Measurements from ENCODE around the gene PRDM15. TPM values are rescaled to one million over a fixed set of nuclear protein-coding genes. Genes with fewer than 3 reads are reported as not detected.
"Not testable (repeated sequence)": the region's sequence is repeated elsewhere in the genome, so short reads cannot be mapped to it uniquely, and the experiment has no call there.

The PRDM15 gene
- total RNA-seq, 2 donors from 2014 or later = 12.1 to 14.6 TPM

- H3K36me3 Mint-ChIP-seq (ENCODE audit: insufficient read depth in 2 of 2) = peaks cover 6 to 7% of the 10 kb centered on the region in 2 donors
- no peak overlapping the region for H3K27ac Mint-ChIP-seq
- DNase-seq = no peak
- H3K27me3 Mint-ChIP-seq (ENCODE audit: low read depth) = no peaks in the 10 kb centered on the region
- H3K4me3 Mint-ChIP-seq = no peak overlapping the region
- H3K4me1 Mint-ChIP-seq (ENCODE audit: low read depth) = no peaks in the 10 kb centered on the region
- peaks cover 0 to 6% of the 10 kb centered on the region in 2 donors for H3K9me3 Mint-ChIP-seq
- no peak for ATAC-seq (replicated peaks in 1 of 2)
Measured at GRCh38 chr21:41802684-41803083, 76.5 kb downstream of the PRDM15 start.

DNA sequence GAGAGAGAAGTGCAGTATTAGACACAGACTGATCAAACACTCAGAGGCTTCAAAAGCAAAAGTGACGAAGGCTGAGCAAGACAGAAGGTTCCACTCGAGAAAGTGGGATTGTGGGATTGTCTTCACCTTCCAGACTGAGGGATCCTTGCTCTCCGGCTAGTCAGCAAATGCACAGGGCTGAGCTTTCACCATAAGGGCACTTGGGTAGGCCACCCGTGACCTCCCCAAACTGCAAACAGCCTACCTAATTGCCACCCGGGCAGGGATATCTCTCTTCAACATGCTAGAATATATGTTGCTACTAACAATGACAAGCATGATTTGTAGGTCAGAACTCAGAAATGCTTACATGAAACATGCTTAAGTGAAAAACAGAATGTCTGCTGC is 77.0 kb downstream of the PRDM15 start:
- DNase-seq = no peak
- H3K27me3 Mint-ChIP-seq (ENCODE audit: low read depth) = no peaks in the 10 kb centered on the region
- H3K9me3 Mint-ChIP-seq = peaks cover 0 to 6% of the 10 kb centered on the region in 2 donors
- peaks cover 5 to 6% of the 10 kb centered on the region in 2 donors for H3K36me3 Mint-ChIP-seq (ENCODE audit: insufficient read depth in 2 of 2)
- ATAC-seq (replicated peaks in 1 of 2) = no peak
- H3K4me1 Mint-ChIP-seq (ENCODE audit: low read depth) = no peaks in the 10 kb centered on the region
- no peak overlapping the region for H3K4me3 Mint-ChIP-seq
- H3K27ac Mint-ChIP-seq = no peak overlapping the region

DNA sequence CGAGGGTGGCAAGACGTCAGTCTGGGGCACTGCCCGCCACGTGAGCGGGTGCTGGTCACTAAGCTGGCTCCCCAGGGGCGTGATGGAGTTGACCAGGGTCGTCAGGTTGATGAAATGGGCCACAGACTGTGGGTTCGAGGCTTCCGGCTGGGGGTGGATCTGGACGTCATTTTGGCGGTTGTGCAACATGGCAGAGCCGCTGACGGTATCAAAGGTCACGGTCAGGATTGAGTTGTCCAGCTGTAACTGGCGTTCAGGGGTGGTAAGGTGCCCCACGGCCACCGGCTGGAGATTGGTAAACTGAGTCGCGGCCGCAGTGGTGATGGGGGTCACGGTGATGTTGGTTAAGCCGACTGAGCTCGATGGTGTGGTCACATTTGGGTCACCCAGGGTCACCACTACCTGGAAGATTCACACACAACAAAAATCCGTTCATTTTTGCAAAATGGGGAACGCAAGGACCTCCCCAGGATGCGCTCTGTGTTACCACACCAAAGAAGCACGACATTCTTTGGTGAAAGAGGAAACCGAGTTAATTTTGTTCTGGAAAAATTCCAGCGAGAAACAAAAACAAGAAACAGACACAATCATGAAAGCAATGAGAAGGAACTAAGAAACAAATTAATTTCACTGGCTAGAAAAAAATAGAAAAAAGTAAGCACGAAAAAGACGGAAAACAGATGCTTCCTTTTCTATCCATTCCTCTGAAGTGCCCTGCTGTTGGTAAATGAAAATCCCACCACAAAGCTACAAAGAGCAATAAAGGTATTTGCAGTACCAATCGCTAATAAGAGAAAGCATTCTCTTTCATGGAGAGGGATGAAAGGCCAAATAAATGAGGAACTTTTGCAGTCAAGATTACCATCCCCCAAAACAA is 77.6 kb downstream of the PRDM15 start:
- no peak for DNase-seq
- no peak for ATAC-seq (replicated peaks in 1 of 2)
- Mint-ChIP-seq H3K36me3 (ENCODE audit: insufficient read depth in 2 of 2) (peaks cover 1 to 2% of the 10 kb centered on the region in 2 donors), H3K27me3 (ENCODE audit: low read depth) (no peaks in the 10 kb centered on the region), H3K27ac (no peak overlapping the region), H3K4me3 (no peak overlapping the region), H3K9me3 (peaks cover 0 to 2% of the 10 kb centered on the region in 2 donors), H3K4me1 (ENCODE audit: low read depth) (no peaks in the 10 kb centered on the region)

DNA sequence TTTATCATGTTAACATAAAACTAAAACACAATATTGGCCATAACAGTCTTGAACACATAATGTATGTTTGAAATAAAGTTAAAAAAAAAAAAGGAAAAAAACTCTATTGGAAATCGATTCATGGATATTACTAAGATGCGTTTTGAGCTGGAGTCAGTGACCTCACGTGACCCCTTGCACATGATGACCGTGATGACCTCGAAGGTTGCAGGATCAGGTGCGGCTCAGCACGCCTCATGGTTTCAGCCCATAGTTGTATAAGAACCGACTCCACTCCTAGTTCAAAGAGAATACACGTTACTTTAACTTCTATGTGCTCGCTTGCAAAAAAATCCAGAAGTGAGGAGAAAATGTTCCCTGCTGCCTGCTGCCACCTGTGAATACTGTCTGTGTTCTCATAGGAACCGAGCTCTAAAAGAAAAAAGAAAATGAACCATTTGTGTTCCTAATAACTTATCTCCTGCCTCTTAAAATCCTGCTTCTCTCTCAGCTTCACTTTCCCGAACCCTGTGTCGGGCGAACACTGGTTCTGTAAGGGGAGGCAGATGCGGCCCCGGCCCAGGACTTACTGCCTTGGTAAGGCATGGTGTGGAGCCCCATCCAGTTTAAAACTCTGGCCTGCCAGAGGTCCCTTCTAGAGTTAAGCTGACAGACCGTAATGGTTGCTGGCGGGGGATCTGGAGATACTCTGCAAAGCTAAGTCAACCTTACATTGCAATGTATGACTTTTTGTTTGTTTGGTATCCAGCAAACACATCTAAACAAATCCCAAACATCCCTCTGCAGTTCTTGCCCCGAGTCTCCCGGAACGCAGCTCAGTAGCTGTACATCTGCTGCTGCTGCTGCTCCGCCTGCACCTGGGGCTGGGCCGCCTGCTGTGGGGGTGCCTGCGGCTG is 78.5 kb downstream of the PRDM15 start:
- Mint-ChIP-seq H3K9me3 (no peaks in the 10 kb centered on the region), H3K4me3 (no peak overlapping the region), H3K27ac (no peak overlapping the region), H3K36me3 (ENCODE audit: insufficient read depth in 2 of 2) (peaks cover 1 to 2% of the 10 kb centered on the region in 2 donors), H3K27me3 (ENCODE audit: low read depth) (no peaks in the 10 kb centered on the region), H3K4me1 (ENCODE audit: low read depth) (no peaks in the 10 kb centered on the region)
- no peak for DNase-seq
- no peak for ATAC-seq (replicated peaks in 1 of 2)

DNA sequence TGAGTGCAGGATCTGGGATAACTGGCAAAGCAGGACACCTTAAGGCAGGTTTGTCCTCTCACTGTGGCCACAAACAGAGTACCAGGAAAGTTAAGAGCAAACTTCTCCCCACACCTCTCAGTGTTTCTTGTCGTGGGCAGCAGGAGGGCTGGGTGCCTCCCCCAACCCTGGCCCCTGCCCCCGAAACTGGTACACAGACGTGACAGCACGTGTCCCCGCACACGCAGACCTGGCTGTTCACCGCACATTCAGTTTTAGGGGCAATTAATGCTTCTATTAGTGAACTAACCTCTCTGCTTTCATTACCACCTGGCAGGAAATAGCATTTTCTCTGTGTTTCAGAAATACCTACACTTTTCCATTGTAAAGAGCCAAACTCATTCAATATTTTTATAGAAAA is 79.4 kb downstream of the PRDM15 start:
- H3K27ac Mint-ChIP-seq = no peak overlapping the region
- DNase-seq (no peak), ATAC-seq (replicated peaks in 1 of 2) (no peak)
- H3K9me3 Mint-ChIP-seq = no peaks in the 10 kb centered on the region
- no peaks in the 10 kb centered on the region for H3K27me3 Mint-ChIP-seq (ENCODE audit: low read depth)
- no peak overlapping the region for H3K4me3 Mint-ChIP-seq
- H3K4me1 Mint-ChIP-seq (ENCODE audit: low read depth) = no peaks in the 10 kb centered on the region
- H3K36me3 Mint-ChIP-seq (ENCODE audit: insufficient read depth in 2 of 2) = peaks cover 0 to 1% of the 10 kb centered on the region in 2 donors

DNA sequence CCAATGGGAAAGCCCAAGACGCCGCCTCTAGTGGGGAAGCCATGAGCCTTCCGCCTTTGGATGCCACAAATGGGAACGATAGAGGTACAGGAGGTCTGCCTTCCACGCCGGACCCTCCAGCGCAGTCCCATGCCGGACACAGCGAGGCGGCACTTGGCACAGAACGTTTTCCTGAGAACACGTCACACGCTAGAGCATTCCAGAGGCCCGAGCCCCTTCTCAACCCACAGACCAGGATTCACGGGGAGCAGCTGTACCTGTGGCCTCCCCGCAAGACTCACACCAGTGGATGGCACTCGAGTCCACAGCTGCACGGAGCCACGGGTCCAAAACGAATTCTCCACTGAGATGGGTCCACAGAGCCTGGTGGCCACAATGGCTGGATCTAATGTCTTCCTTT is 80.8 kb downstream of the PRDM15 start:
- no peak for ATAC-seq (replicated peaks in 1 of 2)
- H3K9me3 Mint-ChIP-seq = peaks cover 4 to 5% of the 10 kb centered on the region in 2 donors
- H3K4me1 Mint-ChIP-seq (ENCODE audit: low read depth) = no peaks in the 10 kb centered on the region
- peaks cover 2 to 6% of the 10 kb centered on the region in 2 donors for H3K36me3 Mint-ChIP-seq (ENCODE audit: insufficient read depth in 2 of 2)
- no peak overlapping the region for H3K27ac Mint-ChIP-seq
- H3K27me3 Mint-ChIP-seq (ENCODE audit: low read depth) = no peaks in the 10 kb centered on the region
- DNase-seq = no peak
- H3K4me3 Mint-ChIP-seq = no peak overlapping the region

- no peak overlapping the region for H3K4me3 Mint-ChIP-seq
- H3K27ac Mint-ChIP-seq = no peak overlapping the region
- H3K9me3 Mint-ChIP-seq = peaks cover 9 to 14% of the 10 kb centered on the region in 2 donors
- no peaks in the 10 kb centered on the region for H3K27me3 Mint-ChIP-seq (ENCODE audit: low read depth)
- peaks cover 2 to 7% of the 10 kb centered on the region in 2 donors for H3K36me3 Mint-ChIP-seq (ENCODE audit: insufficient read depth in 2 of 2)
- DNase-seq (no peak), ATAC-seq (replicated peaks in 1 of 2) (no peak)
- H3K4me1 Mint-ChIP-seq (ENCODE audit: low read depth) = no peaks in the 10 kb centered on the region
Measured at GRCh38 chr21:41796476-41797080, 82.6 kb downstream of the PRDM15 start.

DNA sequence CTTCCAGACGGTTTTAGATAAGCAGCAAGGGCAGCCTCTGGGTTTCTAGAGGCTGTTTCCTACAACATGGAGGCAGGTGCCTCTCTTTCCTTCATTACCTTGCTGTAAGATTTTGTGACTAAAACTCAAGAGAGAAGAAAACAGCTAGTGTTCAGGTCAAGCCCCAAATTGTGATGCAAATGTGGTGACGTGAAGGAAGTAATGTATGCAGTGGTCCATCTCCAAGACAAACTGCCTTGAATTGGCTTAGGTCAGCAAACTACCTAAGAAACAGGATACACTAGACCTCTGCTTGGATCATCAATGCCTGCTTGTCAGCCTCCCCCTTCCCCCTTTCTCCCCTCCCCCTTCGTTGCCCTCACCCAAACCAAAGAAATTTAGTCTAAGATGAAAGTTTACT is 83.4 kb downstream of the PRDM15 start:
- peaks cover 2 to 7% of the 10 kb centered on the region in 2 donors for H3K36me3 Mint-ChIP-seq (ENCODE audit: insufficient read depth in 2 of 2)
- no peak overlapping the region for H3K4me3 Mint-ChIP-seq
- H3K9me3 Mint-ChIP-seq = peaks cover 9 to 17% of the 10 kb centered on the region in 2 donors
- H3K4me1 Mint-ChIP-seq (ENCODE audit: low read depth) = no peaks in the 10 kb centered on the region
- no peak for DNase-seq
- no peaks in the 10 kb centered on the region for H3K27me3 Mint-ChIP-seq (ENCODE audit: low read depth)
- H3K27ac Mint-ChIP-seq = no peak overlapping the region
- no peak for ATAC-seq (replicated peaks in 1 of 2)

DNA sequence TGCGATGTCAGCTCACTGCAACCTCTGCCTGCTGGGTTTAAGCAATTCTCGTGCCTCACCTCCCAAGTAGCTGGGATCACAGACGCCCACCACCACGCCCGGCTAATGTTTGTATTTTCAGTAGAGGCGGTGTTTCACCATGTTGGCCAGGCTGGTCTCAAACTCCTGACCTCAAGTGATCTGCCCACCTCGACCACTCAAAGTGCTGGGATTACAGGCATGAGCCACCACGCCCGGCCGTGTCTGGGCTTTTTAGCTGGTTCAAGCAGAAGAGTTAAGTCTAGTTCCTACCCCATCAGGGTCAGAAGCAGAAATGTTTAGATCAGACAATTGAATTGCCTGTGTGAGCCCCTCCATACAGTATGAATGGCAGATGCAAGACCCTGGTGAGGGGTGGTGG is 84.5 kb downstream of the PRDM15 start:
- H3K27me3 Mint-ChIP-seq (ENCODE audit: low read depth) = no peaks in the 10 kb centered on the region
- ATAC-seq (replicated peaks in 1 of 2) = no peak
- H3K36me3 Mint-ChIP-seq (ENCODE audit: insufficient read depth in 2 of 2) = peaks cover 2 to 7% of the 10 kb centered on the region in 2 donors
- no peak for DNase-seq
- no peak overlapping the region for H3K27ac Mint-ChIP-seq
- H3K9me3 Mint-ChIP-seq = peaks cover 9 to 17% of the 10 kb centered on the region in 2 donors
- no peak overlapping the region for H3K4me3 Mint-ChIP-seq
- H3K4me1 Mint-ChIP-seq (ENCODE audit: low read depth) = no peaks in the 10 kb centered on the region

- H3K9me3 Mint-ChIP-seq = peaks cover 9 to 17% of the 10 kb centered on the region in 2 donors
- H3K36me3 Mint-ChIP-seq (ENCODE audit: insufficient read depth in 2 of 2) = peaks cover 2 to 6% of the 10 kb centered on the region in 2 donors
- no peaks in the 10 kb centered on the region for H3K27me3 Mint-ChIP-seq (ENCODE audit: low read depth)
- ATAC-seq (replicated peaks in 1 of 2) (no peak), DNase-seq (no peak)
- no peak overlapping the region for H3K4me3 Mint-ChIP-seq
- H3K4me1 Mint-ChIP-seq (ENCODE audit: low read depth) = no peaks in the 10 kb centered on the region
- no peak overlapping the region for H3K27ac Mint-ChIP-seq
Measured at GRCh38 chr21:41792711-41793110, 86.4 kb downstream of the PRDM15 start.

DNA sequence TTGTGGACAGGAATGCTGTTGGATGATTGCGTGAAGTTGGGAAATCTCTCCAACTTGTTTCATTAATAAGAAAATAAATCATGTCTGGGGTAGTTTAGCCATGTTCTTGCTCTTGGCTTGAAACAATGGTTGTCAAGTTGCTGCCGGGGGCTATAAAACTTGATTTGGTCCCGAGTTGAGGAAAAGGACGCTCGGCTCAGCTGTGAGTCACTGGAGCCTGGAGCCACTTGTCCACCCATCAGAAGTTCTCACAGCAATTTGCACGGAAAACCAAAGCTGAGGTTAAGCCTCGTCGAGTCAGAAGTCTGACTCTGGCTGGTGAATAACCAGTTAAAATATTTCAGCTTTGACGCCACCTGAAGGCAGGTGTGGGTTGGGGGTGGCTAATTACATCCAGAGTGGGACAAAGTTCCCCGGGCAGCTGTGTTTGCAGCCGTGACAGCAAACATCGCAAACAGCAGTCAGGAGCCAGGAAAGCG is 92.6 kb downstream of the PRDM15 start:
- DNase-seq = no peak
- Mint-ChIP-seq H3K36me3 (ENCODE audit: insufficient read depth in 2 of 2) (no peaks in the 10 kb centered on the region), H3K27ac (no peak overlapping the region), H3K4me1 (ENCODE audit: low read depth) (peaks cover 13% of the 10 kb centered on the region), H3K27me3 (ENCODE audit: low read depth) (peaks cover 23% of the 10 kb centered on the region), H3K4me3 (no peak overlapping the region), H3K9me3 (peaks cover 0 to 3% of the 10 kb centered on the region in 2 donors)
- ATAC-seq (replicated peaks in 1 of 2) = no peak

GRCh38 chr21:41785262-41785661 is 93.9 kb downstream of the PRDM15 start:
- H3K4me3 Mint-ChIP-seq; H3K36me3 Mint-ChIP-seq (ENCODE audit: insufficient read depth in 2 of 2); ATAC-seq (replicated peaks in 1 of 2); H3K27ac Mint-ChIP-seq; H3K9me3 Mint-ChIP-seq; DNase-seq: not testable (repeated sequence)
- H3K4me1 Mint-ChIP-seq (ENCODE audit: low read depth) = peaks cover 13% of the 10 kb centered on the region
- H3K27me3 Mint-ChIP-seq (ENCODE audit: low read depth) = peaks cover 36% of the 10 kb centered on the region
